ENCODE results near the gene CCDC47. TPM values are rescaled to one million over a fixed set of nuclear protein-coding genes. Genes with fewer than 3 reads are reported as not detected.

CCDC47 gene
- total RNA-seq, 1 experiment from 2014 or later: 64.0 TPM

GRCh38 chr17:63709110-63709509, 64.3 kb downstream of the CCDC47 start:
- intact Hi-C loops (cut with micrococcal nuclease; ENCODE audit: unreplicated experiment): no loop called here
- no peaks in the 10 kb centered on the region for H4K20me1 ChIP-seq (ENCODE audit: insufficient read depth)
- no peaks in the 10 kb centered on the region for H3K9me3 ChIP-seq (ENCODE audit: insufficient read depth, low read depth)
- POLR2A ChIA-PET (ENCODE audit: unreplicated experiment): no interaction called here
- H2AFZ ChIP-seq: no peak overlapping the region
- H3K36me3 ChIP-seq (ENCODE audit: low read depth): no peaks in the 10 kb centered on the region
- no peak overlapping the region for H3K4me3 ChIP-seq
- H3K4me2 ChIP-seq: no peak overlapping the region
- no peaks in the 10 kb centered on the region for H3K4me1 ChIP-seq (replicated peaks; ENCODE audit: insufficient read depth)
- DNase-seq: no peak
- H3K9me2 ChIP-seq (ENCODE audit: insufficient read depth): no peaks in the 10 kb centered on the region
- H3K27me3 ChIP-seq (ENCODE audit: insufficient read depth, low read depth): no peaks in the 10 kb centered on the region
- BruUV-seq (replicated peaks): no TSS peak
- no peak overlapping the region for H3K27ac ChIP-seq
- CTCF ChIA-PET: no interaction called here
- H3K79me2 ChIP-seq (ENCODE audit: low read depth): no peaks in the 10 kb centered on the region
- H3F3A ChIP-seq (ENCODE audit: insufficient read depth, low read depth): no peaks in the 10 kb centered on the region
- TF ChIP-seq, protein P1, sequence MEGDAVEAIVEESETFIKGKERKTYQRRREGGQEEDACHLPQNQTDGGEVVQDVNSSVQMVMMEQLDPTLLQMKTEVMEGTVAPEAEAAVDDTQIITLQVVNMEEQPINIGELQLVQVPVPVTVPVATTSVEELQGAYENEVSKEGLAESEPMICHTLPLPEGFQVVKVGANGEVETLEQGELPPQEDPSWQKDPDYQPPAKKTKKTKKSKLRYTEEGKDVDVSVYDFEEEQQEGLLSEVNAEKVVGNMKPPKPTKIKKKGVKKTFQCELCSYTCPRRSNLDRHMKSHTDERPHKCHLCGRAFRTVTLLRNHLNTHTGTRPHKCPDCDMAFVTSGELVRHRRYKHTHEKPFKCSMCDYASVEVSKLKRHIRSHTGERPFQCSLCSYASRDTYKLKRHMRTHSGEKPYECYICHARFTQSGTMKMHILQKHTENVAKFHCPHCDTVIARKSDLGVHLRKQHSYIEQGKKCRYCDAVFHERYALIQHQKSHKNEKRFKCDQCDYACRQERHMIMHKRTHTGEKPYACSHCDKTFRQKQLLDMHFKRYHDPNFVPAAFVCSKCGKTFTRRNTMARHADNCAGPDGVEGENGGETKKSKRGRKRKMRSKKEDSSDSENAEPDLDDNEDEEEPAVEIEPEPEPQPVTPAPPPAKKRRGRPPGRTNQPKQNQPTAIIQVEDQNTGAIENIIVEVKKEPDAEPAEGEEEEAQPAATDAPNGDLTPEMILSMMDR (conservative IDR thresholded peaks at IDR 0.05): no peak
- no peak for TF ChIP-seq EZH2 (IDR thresholded peaks at IDR 0.05; ENCODE audit: low read depth)

- H3K9me3 ChIP-seq (ENCODE audit: insufficient read depth, low read depth): no peaks in the 10 kb centered on the region
- no peak overlapping the region for H2AFZ ChIP-seq
- intact Hi-C loops (cut with micrococcal nuclease; ENCODE audit: unreplicated experiment): no loop called here
- DNase-seq: no peak
- no peak for TF ChIP-seq EZH2 (IDR thresholded peaks at IDR 0.05; ENCODE audit: low read depth)
- TF ChIP-seq, protein P1 (conservative IDR thresholded peaks at IDR 0.05): no peak
- BruUV-seq (replicated peaks): no TSS peak
- H3K4me2 ChIP-seq: no peak overlapping the region
- CTCF ChIA-PET: no interaction called here
- H3K4me3 ChIP-seq: no peak overlapping the region
- H3K9me2 ChIP-seq (ENCODE audit: insufficient read depth): no peaks in the 10 kb centered on the region
- no peaks in the 10 kb centered on the region for H3K36me3 ChIP-seq (ENCODE audit: low read depth)
- H3K4me1 ChIP-seq (replicated peaks; ENCODE audit: insufficient read depth): no peaks in the 10 kb centered on the region
- H3K27me3 ChIP-seq (ENCODE audit: insufficient read depth, low read depth): no peaks in the 10 kb centered on the region
- no peak overlapping the region for H3K27ac ChIP-seq
- POLR2A ChIA-PET (ENCODE audit: unreplicated experiment): no interaction called here
- no peaks in the 10 kb centered on the region for H4K20me1 ChIP-seq (ENCODE audit: insufficient read depth)
- peaks cover 10% of the 10 kb centered on the region; the same call in 1 of the 2 replicates for H3F3A ChIP-seq (ENCODE audit: insufficient read depth, low read depth)
- no peaks in the 10 kb centered on the region for H3K79me2 ChIP-seq (ENCODE audit: low read depth)
Observed at GRCh38 chr17:63707151-63707550, 66.2 kb downstream of the CCDC47 start.

GRCh38 chr17:63706336-63707082, 66.9 kb downstream of the CCDC47 start:
- Histone ChIP-seq H3K27me3 (ENCODE audit: insufficient read depth, low read depth) (no peaks in the 10 kb centered on the region), H3K9me3 (ENCODE audit: insufficient read depth, low read depth) (no peaks in the 10 kb centered on the region), H2AFZ (no peak overlapping the region), H3K79me2 (ENCODE audit: low read depth) (no peaks in the 10 kb centered on the region), H3K27ac (no peak overlapping the region), H3K36me3 (ENCODE audit: low read depth) (no peaks in the 10 kb centered on the region), H4K20me1 (ENCODE audit: insufficient read depth) (no peaks in the 10 kb centered on the region), H3K9me2 (ENCODE audit: insufficient read depth) (no peaks in the 10 kb centered on the region), H3K4me3 (no peak overlapping the region), H3K4me2 (no peak overlapping the region), H3K4me1 (replicated peaks; ENCODE audit: insufficient read depth) (no peaks in the 10 kb centered on the region), H3F3A (ENCODE audit: insufficient read depth, low read depth) (peaks cover 11% of the 10 kb centered on the region)
- ChIA-PET CTCF (no interaction called here), POLR2A (ENCODE audit: unreplicated experiment) (interaction anchor here (0.6 kb wide), 1 partner anchor 14 kb away, joined by 3 read pairs; no protein-coding TSS in a partner anchor)
- intact Hi-C loops (cut with micrococcal nuclease; ENCODE audit: unreplicated experiment): no loop called here
- TF ChIP-seq EZH2 (IDR thresholded peaks at IDR 0.05; ENCODE audit: low read depth): no peak
- TF ChIP-seq, protein P1 (conservative IDR thresholded peaks at IDR 0.05): no peak
- BruUV-seq (replicated peaks): no TSS peak
- no peak for DNase-seq
